IPS DF 6.9 (cell line): Measurements from ENCODE around the gene SPTBN4.
A peak's percentile ranks its signal among the peaks of the same experiment; 100 is the strongest.
"Not testable (repeated sequence)": the region's sequence is repeated elsewhere in the genome, so short reads cannot be mapped to it uniquely, and the experiment has no call there.

Experiments used
- DNase-seq: peaks from one replicate; pipeline ENCODE4 v3.0.0-alpha.2; 2013; ENCODE audit warnings: low read depth, low spot score
- H3K27ac ChIP-seq: one replicate; pipeline ENCODE4 v1.5.1; 2013; ENCODE audit warnings: low read length, control low read depth
- H3K27me3 ChIP-seq: 2 replicates; pipeline ENCODE4 v1.6.1; 2013; ENCODE audit warnings: mild to moderate bottlenecking, low read length; ENCODE audit not compliant: control insufficient read depth, insufficient read depth
- H3K36me3 ChIP-seq: 2 replicates; pipeline ENCODE4 v1.6.1; 2013; ENCODE audit warnings: low read length; ENCODE audit not compliant: control insufficient read depth, insufficient read depth
- H3K4me1 ChIP-seq: 2 replicates; pipeline ENCODE4 v1.6.1; 2013; ENCODE audit warnings: low read length; ENCODE audit not compliant: control insufficient read depth, insufficient read depth
- H3K4me3 ChIP-seq: 2 replicates; pipeline ENCODE4 v1.5.1; 2013; ENCODE audit warnings: mild to moderate bottlenecking, low read length
- H3K9me3 ChIP-seq: 2 replicates; pipeline ENCODE4 v1.6.1; 2013; ENCODE audit warnings: low read length, inconsistent platforms; ENCODE audit not compliant: control insufficient read depth, insufficient read depth
- WGBS: extraction: QIAGEN DNeasy Blood & Tissue Kit; methylation state at CpG from one replicate; pipeline ENCODE4 v1.1.7; 2013; ENCODE audit warnings: mixed read lengths, missing lambda C conversion rate; ENCODE audit not compliant: insufficient read length, insufficient coverage; 5-methylcytosine and 5-hydroxymethylcytosine counted together

The SPTBN4 gene

GRCh38 chr19:40465557-40466218 lies 1.1 kb upstream of the SPTBN4 start, which contains the start of gene BLVRB:
BLVRB (minus strand) TSS chr19:40465745; CDS start chr19:40465688, 57 bp downstream.
- H3K4me1 ChIP-seq = peaks cover 6% of the 10 kb centered on the region; the same call in 1 of the 2 replicates
- WGBS = no CpG with 5 or more reads among the region's 54 CpGs
- peak; percentile 95 for DNase-seq
- no peaks in the 10 kb centered on the region for H3K36me3 ChIP-seq
- peaks cover 14% of the 10 kb centered on the region for H3K27me3 ChIP-seq
- no peak within 1 kb of the TSS for H3K27ac ChIP-seq
- no peaks in the 10 kb centered on the region for H3K9me3 ChIP-seq
- H3K4me3 ChIP-seq = peak within 1 kb of the TSS; percentile 83; the same call in 1 of the 2 replicates

- DNase-seq = no peak
- H3K27me3 ChIP-seq = peaks cover 14% of the 10 kb centered on the region
- peaks cover 6% of the 10 kb centered on the region; the same call in 1 of the 2 replicates for H3K4me1 ChIP-seq
- no peaks in the 10 kb centered on the region for H3K36me3 ChIP-seq
- H3K4me3 ChIP-seq = peak overlapping the region; percentile 28; the same call in 1 of the 2 replicates
- no peaks in the 10 kb centered on the region for H3K9me3 ChIP-seq
- no peak overlapping the region for H3K27ac ChIP-seq
- no CpG with 5 or more reads among the region's 48 CpGs for WGBS
Observed at GRCh38 chr19:40466219-40466984, 399 bp upstream of the SPTBN4 start.

GRCh38 chr19:40469011-40469410 lies 2.2 kb downstream of the SPTBN4 start:
- Histone ChIP-seq H3K27me3 (peaks cover 14% of the 10 kb centered on the region), H3K4me1 (peaks cover 6% of the 10 kb centered on the region; the same call in 1 of the 2 replicates), H3K4me3 (no peak overlapping the region), H3K36me3 (no peaks in the 10 kb centered on the region), H3K27ac (no peak overlapping the region), H3K9me3 (no peaks in the 10 kb centered on the region)
- no CpG with 5 or more reads among the region's 6 CpGs for WGBS
- no peak for DNase-seq

- DNase-seq = no peak
- no peaks in the 10 kb centered on the region for H3K9me3 ChIP-seq
- H3K27me3 ChIP-seq = peaks cover 13% of the 10 kb centered on the region
- H3K4me3 ChIP-seq = no peak overlapping the region
- no CpG with 5 or more reads among the region's 3 CpGs for WGBS
- H3K4me1 ChIP-seq = peaks cover 6% of the 10 kb centered on the region; the same call in 1 of the 2 replicates
- no peaks in the 10 kb centered on the region for H3K36me3 ChIP-seq
- no peak overlapping the region for H3K27ac ChIP-seq
Observed at GRCh38 chr19:40471111-40471510, 4.3 kb downstream of the SPTBN4 start.

GRCh38 chr19:40472516-40472915 lies 5.7 kb downstream of the SPTBN4 start:
- H3K27ac ChIP-seq = no peak overlapping the region
- no CpG with 5 or more reads among the region's 13 CpGs for WGBS
- no peaks in the 10 kb centered on the region for H3K36me3 ChIP-seq
- DNase-seq = no peak
- peaks cover 4% of the 10 kb centered on the region; the same call in 1 of the 2 replicates for H3K27me3 ChIP-seq
- no peak overlapping the region for H3K4me3 ChIP-seq
- H3K4me1 ChIP-seq = no peaks in the 10 kb centered on the region
- H3K9me3 ChIP-seq = no peaks in the 10 kb centered on the region

GRCh38 chr19:40474737-40475136 lies 7.9 kb downstream of the SPTBN4 start:
- DNase-seq = no peak
- Histone ChIP-seq H3K4me3 (no peak overlapping the region), H3K36me3 (no peaks in the 10 kb centered on the region), H3K4me1 (no peaks in the 10 kb centered on the region), H3K27ac (no peak overlapping the region), H3K9me3 (no peaks in the 10 kb centered on the region), H3K27me3 (no peaks in the 10 kb centered on the region)
- no CpG with 5 or more reads among the region's 4 CpGs for WGBS

GRCh38 chr19:40475878-40476644 lies 9.3 kb downstream of the SPTBN4 start:
- no CpG with 5 or more reads among the region's 15 CpGs for WGBS
- not testable (repeated sequence) for H3K9me3 ChIP-seq, H3K27me3 ChIP-seq, H3K27ac ChIP-seq, DNase-seq, H3K36me3 ChIP-seq, H3K4me1 ChIP-seq, H3K4me3 ChIP-seq

- WGBS = no CpG with 5 or more reads among the region's 3 CpGs
- 0 out of 2 replicates have a peak, but pooled peaks cover 2% of the 10 kb centered on the region for H3K4me1 ChIP-seq
- H3K36me3 ChIP-seq = no peaks in the 10 kb centered on the region
- H3K4me3 ChIP-seq = no peak overlapping the region
- no peaks in the 10 kb centered on the region for H3K9me3 ChIP-seq
- no peaks in the 10 kb centered on the region for H3K27me3 ChIP-seq
- H3K27ac ChIP-seq = no peak overlapping the region
- DNase-seq = no peak
Observed at GRCh38 chr19:40486017-40486416, 19.2 kb downstream of the SPTBN4 start.

- no peaks in the 10 kb centered on the region for H3K36me3 ChIP-seq
- DNase-seq = no peak
- no CpG with 5 or more reads among the region's 25 CpGs for WGBS
- H3K9me3 ChIP-seq = no peaks in the 10 kb centered on the region
- 0 out of 2 replicates have a peak, but pooled peaks cover 2% of the 10 kb centered on the region for H3K4me1 ChIP-seq
- no peaks in the 10 kb centered on the region for H3K27me3 ChIP-seq
- H3K4me3 ChIP-seq = no peak overlapping the region
- no peak overlapping the region for H3K27ac ChIP-seq
Observed at GRCh38 chr19:40489882-40490230, 23.1 kb downstream of the SPTBN4 start.

- H3K4me1 ChIP-seq = 0 out of 2 replicates have a peak, but pooled peaks cover 2% of the 10 kb centered on the region
- no peak overlapping the region for H3K27ac ChIP-seq
- H3K36me3 ChIP-seq = no peaks in the 10 kb centered on the region
- no peak for DNase-seq
- H3K9me3 ChIP-seq = no peaks in the 10 kb centered on the region
- H3K27me3 ChIP-seq = no peaks in the 10 kb centered on the region
- no CpG with 5 or more reads among the region's 3 CpGs for WGBS
- H3K4me3 ChIP-seq = no peak overlapping the region
Observed at GRCh38 chr19:40492274-40492673, 25.5 kb downstream of the SPTBN4 start.
